HG02571 (cell line): ENCODE data around the gene TEX12.

Source experiments
- ATAC-seq: cut with Tn5 transposase; IDR thresholded peaks from one replicate; pipeline ENCODE4 v1.9.1; 2021; ENCODE audit warnings: mild to moderate bottlenecking, moderate library complexity; ENCODE audit not compliant: unreplicated experiment

Gene TEX12

GRCh38 chr11:112210890-112211289 is 43.7 kb downstream of the TEX12 start:
- ATAC-seq = no peak

GRCh38 chr11:112211536-112211935 is 44.4 kb downstream of the TEX12 start:
- ATAC-seq = no peak

DNA sequence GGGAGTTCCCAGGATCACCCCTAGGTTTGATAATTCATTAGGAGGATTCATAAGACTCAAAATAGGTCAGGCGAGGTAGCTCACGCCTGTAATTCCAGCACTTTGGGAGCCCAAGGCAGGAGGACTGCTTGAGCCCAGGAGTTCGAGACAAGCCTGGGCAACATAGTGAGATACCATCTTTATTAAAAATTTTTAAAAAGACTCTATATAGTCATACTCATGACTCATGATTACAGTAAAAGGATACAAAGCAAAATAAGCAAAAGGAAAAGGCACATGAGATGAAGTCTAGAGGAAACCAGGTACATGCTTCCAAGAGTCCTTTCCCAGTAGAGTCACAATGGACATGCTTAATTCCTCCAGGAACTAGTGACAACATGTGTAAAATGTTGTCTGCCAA is 45.1 kb downstream of the TEX12 start:
- ATAC-seq = no peak

DNA sequence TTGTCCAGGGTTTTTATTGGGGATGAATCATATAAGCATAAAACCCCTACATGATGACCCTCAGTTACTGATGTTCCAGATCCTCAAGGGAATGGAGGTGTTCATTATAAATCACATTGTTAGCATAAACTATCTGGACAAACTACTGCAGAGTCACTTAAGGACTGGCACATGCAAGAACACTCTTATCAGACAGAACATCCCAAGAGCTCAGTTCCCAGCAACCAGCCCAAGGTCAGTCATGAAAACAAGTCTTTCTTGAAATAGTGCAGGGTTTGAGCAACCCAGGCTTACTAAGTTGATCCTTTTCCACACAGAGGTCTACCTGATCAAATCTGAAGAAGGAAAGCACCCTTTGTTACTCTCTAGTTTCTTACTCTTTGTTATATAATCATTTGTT is 45.5 kb downstream of the TEX12 start:
- no peak for ATAC-seq

GRCh38 chr11:112213753-112214152 is 46.6 kb downstream of the TEX12 start:
- no peak for ATAC-seq

- no peak for ATAC-seq
These were observed 48.4 kb downstream of the TEX12 start for GRCh38 chr11:112215621-112216020.

- no peak for ATAC-seq
These were observed 49.5 kb downstream of the TEX12 start for GRCh38 chr11:112216561-112217105.

GRCh38 chr11:112219476-112220232 is 52.5 kb downstream of the TEX12 start:
- peak; percentile 98 for ATAC-seq

DNA sequence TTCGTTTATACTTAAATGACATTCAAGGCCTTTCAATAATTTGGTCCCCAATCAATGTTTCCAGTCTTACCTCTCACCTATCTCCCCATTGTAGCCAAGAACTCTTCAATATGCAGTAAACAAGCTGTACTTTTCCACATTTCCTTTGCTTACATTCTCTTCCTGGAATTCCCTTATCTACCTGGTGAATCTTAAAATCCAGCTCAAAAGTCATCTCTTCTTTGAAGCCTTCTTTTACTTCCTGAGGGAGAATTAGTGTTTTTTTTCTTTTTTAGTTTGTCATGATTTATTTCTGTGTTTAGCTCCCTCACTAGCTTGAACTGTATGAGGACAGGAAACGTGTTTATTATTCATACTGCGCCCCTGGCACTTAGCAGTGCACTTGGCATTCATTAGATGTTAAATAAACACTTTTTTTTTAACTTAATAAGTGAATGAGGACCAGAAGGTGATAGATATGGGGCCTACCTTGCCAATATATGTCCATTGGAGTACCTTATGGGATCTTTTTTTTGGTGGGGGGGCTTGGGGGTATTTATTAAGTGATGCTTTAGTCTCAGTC is 54.2 kb downstream of the TEX12 start:
- ATAC-seq = no peak
